NCI-H2107 (cell line): ENCODE results near the gene RPP40.

Source experiments
- DNase-seq: peaks from one replicate; lab custom pipeline; 2025; lab: John Stamatoyannopoulos, UW

Gene RPP40

DNA sequence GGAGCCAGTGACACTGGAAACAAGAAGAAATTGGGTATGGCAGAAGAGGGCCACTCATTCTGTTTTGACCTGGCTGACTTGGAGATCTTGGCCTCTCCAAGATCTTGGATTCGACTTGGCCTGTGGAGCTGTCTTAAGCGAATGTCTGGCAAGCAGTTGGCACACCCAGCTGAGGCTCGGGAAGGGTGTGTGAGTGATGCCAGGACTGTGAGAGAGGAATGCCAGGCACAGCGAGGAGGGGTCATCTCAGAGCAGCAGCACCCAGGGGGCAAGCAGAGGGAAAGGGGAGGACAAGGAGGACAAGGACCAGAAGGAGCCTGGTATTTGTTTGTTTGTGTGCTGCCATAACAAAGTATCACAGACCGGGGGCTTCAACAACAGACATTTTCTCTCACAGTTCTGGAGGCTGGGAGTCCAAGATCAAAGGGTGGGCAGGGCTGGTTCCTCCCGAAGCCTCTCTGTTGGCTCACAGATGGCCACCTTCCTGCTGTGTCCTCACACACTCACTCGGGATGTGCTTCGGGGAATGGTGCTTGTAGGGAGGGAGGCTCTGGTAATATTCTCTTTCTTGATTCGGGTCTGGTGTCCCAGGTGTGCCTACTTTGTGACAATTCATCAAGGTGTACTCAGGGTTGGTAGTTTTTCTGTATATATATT, 33.0 kb downstream of the RPP40 start:
- DNase-seq, result no peak

DNA sequence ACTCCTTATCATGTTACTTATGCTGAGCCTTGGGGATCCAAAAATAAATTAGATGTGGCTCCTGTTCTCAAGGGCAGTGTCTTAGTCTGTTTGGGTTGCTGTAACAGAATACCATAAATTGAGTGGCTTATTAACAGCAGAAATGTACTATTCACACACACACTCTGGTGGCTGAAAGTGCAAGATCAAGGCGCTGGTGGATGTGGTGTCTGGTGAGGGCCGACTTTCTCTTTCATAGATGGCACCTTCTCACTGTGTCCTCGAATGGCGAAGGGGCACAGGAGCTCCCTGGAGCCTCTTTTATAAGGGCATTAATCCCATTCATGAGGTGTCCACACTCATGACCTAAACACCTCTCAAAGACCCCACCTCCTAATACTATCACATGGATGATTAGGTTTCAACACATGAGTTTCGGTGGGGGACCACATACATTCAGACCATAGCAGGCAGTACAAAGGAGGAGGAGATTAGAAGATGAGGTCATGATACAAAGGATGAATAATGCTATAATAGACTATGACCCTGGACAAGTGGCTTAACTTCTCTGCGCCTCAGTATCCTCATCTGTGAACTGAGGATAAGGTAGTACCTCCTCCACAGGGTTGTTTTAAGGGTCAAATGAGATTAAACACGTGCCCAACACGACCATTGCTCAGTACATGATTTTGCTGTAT, 34.1 kb downstream of the RPP40 start:
- DNase-seq, result no peak

- DNase-seq, result no peak
These were observed 36.4 kb downstream of the RPP40 start for GRCh38 chr6:4967301-4968030.

- DNase-seq, result no peak
These were observed 38.1 kb downstream of the RPP40 start for GRCh38 chr6:4965562-4966389.

GRCh38 chr6:4964675-4965561, 38.9 kb downstream of the RPP40 start:
- no peak for DNase-seq

DNA sequence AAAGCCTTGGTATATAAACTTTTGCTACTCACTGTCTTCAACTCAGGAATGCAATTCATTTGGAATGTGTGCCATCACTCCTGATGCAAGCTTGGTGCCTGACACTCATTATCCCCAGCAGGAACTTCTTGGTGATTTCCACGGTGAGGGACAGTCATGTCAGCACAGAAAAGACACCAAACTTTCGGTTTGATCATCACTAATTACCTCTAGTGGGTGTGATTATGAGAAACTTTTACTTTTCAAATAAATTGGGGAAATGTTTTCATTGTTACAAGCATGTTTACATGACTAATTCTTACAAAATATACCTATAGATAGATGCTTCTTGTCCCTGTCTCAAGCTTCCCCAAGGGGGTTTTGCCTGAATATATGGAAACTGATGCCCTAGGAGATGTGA, 40.9 kb downstream of the RPP40 start:
- DNase-seq, result no peak

DNA sequence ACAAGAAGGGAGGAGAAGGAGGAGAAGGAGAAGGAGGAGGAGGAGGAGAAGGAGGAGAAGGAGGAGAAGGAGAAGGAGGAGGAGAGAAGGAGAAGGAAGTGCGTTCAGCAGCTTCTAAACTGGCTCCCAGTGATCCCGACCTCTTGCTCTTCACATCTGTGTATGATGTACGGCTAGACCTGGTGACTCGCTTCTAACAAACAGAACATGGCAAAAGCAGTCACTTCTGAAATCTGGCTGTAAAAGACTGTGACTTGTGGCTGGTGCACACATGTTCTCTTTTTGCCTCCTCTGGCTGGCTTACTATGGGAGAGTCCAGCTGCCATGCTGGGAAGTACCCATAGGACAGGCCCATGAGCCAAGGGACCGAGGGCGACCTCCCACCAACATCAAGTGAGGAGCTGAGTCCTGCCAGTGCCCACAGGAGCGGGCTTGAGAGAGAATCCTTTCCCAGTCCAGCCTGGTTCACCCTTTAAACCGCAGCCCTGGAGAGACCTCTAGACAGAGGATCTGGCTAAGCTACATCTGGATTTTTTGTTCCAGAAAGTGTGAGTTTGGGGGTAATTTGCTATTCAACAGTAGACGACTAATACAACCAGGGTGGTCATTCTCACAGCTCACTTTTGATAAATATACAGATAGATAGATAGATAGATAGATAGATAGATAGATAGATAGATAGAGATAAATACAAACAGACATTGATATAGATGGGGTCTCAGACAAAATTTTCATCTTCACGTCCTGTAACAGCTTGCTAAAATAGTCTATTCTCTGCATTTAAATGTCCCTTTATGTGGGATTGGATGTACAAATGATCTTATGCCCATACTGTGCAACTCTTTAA, 42.3 kb downstream of the RPP40 start:
- no peak for DNase-seq

GRCh38 chr6:4958624-4959023, 45.2 kb downstream of the RPP40 start:
- no peak for DNase-seq

- DNase-seq, result no peak
These were observed 46.2 kb downstream of the RPP40 start for GRCh38 chr6:4957521-4958231.

DNA sequence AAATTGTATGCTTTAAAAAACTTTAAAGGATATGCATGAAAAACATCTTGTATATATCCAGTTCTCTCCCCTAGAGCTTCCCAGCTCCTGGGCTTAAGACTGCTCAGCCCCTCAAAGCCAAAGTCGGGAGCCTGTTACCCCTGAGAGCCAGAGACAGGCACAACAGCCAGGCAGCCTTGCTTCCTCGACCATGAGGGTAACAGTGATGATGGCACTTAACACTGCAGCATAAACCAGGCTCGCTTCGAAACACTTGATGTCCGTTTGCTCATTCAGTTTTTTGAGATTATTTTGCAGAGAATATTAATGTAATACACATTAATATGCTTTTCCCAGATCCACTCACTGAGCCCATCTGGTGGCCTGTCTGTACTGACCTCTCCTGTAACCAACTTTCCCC, 47.2 kb downstream of the RPP40 start:
- DNase-seq, result no peak

DNA sequence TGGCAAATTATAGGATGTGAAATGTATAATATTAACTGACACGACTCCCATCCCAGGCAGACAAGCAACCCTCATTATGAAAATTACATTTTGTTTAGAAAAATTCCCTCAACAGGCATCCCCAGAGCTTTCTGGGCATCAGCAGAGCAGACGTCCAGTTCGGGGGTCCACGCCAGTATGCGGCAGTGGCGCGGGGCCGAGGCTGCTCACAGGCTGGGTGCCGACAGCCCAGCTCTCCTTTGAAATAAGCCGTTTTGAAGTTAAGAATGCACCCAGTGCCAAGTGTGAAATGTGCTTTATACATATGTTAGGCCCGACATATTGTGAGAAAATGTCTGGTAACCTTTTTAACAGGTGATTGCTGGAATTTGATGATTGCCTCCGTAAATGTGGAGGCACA, 50.4 kb downstream of the RPP40 start:
- DNase-seq, result no peak

DNA sequence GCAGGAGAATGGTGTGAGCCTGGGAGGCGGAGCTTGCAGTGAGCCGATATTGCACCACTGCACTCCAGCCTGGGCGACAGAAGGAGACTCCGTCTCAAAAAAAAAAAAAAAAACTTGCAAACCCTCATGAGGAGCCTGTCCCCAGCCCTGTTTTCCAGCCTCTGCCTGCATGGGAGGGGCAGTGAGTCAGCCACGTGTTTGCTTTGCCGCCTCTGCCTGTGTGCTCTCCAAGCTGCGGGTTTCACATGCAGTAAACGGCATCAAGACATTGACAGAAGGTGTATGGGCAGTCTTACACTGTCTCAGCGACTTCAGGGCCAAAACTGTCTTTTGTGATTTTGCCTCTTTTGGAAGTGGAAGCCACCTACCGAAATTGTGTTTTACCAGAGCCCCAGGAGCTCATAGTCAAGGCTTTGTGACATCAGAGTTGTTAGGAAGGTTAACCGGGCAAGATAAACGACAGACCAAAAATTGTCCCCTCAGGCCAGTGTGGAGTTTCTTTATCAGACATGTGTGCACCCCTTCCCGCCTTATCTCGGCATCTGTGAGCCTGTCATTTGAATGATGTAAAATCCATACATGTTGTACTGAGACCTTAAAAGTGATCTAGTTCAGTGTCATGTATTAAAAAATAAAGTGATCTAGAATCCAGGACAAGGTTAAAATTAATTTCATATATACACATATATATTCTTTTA, 52.9 kb downstream of the RPP40 start:
- DNase-seq, result no peak

GRCh38 chr6:4950076-4950475, 53.8 kb downstream of the RPP40 start:
- DNase-seq, result no peak

DNA sequence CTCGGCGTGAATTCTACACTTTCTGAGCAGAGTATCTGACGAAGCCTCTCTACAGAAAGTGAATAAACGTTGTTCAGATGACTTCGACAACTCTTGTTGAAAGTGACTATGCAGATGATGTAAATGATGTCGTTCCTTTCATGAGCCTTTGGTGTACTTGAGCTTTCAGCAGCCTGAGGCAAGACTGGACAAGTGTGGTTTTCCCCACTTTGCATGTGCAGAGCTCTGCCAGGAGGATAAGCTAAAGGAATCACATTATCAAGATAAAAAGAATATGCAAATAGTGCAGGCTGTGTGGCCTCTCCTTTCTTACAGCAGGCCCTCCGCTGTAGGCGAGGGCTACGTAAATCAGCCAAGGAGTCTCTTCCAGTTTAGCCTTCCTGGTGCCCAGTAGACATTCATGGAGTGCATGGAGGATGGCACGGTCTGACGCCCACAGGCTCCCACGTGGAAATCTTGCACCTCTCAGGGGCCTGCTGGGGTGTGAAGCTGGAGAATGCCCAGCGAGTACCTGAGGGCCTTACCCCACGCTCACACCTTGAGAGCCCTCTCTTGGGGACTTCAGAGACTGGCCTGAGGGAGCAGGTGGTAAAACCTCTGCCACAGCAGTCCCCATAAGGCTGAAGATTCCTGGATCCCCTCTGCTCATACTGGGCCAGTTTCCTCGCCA, 54.9 kb downstream of the RPP40 start:
- DNase-seq, result no peak

DNA sequence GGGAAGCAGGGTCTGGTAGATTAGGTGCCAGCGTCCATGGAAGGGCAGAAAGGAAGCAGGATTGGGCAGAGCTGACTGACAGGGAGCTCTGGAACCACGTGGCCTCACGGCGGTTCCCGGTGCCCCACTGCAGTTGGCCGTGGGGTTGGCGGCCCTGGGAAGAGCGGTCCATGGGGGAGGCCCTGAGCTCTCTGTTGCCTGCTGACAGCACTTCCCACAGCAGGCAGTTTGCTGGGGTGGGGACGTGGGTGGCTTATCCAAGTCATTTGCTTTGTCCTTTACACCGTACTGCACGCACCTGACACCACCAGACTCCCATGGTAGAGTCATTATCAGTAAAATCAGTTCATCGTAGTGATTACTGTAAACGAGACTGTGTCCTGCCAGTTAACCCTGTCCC, 56.1 kb downstream of the RPP40 start:
- no peak for DNase-seq

DNA sequence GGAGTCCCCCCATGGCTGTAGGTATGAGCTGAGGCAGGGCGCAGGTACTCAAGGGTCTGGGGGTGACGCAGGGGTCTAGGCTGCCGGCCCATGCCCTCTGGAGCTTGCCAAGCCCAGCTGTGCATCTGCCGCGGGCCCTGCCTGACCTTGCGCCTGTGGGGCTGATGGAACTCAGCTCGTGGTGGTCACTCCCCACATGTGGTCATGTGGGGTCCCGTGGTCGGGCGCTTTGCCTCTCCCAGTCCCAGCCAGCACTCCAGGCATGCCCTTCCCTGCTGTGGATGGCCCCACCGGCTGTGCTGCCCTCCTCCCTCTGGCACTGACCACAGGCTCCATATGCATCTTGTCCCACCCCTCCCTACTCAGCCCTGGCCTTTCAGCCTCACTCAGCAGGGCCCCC, 57.3 kb downstream of the RPP40 start:
- DNase-seq, result no peak
